Measurements from ENCODE around the gene TAS2R8.
"Not testable (repeated sequence)": the region's sequence is repeated elsewhere in the genome, so short reads cannot be mapped to it uniquely, and the experiment has no call there.

The TAS2R8 gene

DNA sequence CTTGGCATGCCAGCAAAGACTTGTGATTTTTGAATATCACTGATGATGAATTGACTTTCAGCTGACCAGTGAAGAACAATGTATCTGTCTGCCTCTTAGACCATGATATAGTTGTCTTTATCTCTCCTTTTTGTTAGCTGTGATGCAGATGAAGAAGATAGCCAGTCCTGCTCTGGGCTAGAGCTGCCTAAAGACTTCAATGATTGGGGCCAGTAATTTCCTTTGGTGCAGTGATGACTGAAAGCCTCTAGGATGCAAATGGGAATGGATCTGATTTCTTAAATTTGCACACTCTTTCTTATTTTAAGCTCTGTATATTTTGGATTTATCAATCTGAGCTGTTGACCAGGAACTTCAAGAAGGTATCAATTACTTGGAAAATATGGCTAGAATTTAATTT, 3.0 kb upstream of the TAS2R8 start, which contains the start of gene TAS2R9:
Gene TAS2R9 (minus strand): TSS at position 101 of the 400 bp plus-strand sequence. CDS start 93 bp downstream, at position 8.
- Histone ChIP-seq H3K27me3 (ENCODE audit: control insufficient read depth, insufficient read depth, low read length) (no peaks in the 10 kb centered on the region), H3K36me3 (ENCODE audit: control insufficient read depth, insufficient read depth, low read length) (no peaks in the 10 kb centered on the region), H3K4me3 (ENCODE audit: low read length) (no peak within 1 kb of the TSS), H3K9ac (ENCODE audit: low read length) (no peak within 1 kb of the TSS), H3K27ac (ENCODE audit: low read depth, low read length) (no peak within 1 kb of the TSS), H3K4me1 (ENCODE audit: control insufficient read depth, insufficient read depth, low read length) (no peaks in the 10 kb centered on the region)

DNA sequence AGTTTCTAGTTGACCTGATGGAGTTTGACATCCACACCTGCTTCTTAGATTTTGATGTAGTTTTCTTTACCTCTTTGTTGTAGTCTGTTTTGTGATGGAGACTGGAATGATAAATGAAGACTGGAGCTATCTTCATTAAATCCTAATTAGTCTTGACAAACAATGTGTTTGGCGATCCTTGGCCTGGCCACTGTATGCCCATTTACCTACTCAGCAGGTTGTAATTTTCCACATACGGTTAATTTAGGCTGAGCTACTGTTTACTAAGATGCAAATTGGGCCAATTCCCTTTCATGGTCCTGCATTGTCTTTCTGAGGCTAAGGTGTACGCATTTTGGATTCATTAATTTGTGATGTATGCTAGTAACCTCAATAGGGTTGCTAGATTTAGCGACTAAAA, 4.5 kb downstream of the TAS2R8 start, which contains the start of gene TAS2R7:
Gene TAS2R7 (minus strand): TSS at position 41 of the 400 bp plus-strand sequence. CDS start 57 bp downstream, outside the sequence.
- no peaks in the 10 kb centered on the region for H3K27me3 ChIP-seq (ENCODE audit: control insufficient read depth, insufficient read depth, low read length)
- H3K9ac ChIP-seq (ENCODE audit: low read length): no peak within 1 kb of the TSS
- H3K4me3 ChIP-seq (ENCODE audit: low read length): no peak within 1 kb of the TSS
- no peak within 1 kb of the TSS for H3K27ac ChIP-seq (ENCODE audit: low read depth, low read length)
- no peaks in the 10 kb centered on the region for H3K36me3 ChIP-seq (ENCODE audit: control insufficient read depth, insufficient read depth, low read length)
- H3K4me1 ChIP-seq (ENCODE audit: control insufficient read depth, insufficient read depth, low read length): no peaks in the 10 kb centered on the region

DNA sequence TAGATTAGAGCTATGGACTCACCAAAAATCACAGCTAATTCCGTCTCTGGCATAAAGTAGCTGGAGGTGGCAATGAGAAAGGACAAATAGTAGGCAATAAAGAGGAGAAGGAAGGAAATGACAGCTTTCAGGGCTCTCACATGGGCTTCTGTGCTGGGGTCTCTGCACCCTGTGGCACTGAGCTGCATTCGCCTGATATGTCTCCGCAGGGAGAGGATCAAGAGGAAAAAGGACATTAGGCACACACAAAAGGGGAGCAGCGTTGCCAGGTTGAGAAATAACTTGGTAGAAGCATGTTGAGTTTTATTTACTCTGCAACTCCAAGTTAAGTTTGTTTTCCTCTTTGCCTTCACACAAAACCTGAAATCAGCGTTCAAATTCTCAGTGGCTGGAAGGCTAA, 5.3 kb downstream of the TAS2R8 start:
- no peak overlapping the region for H3K4me3 ChIP-seq (ENCODE audit: low read length)
- no peak overlapping the region for H3K27ac ChIP-seq (ENCODE audit: low read depth, low read length)
- H3K27me3 ChIP-seq (ENCODE audit: control insufficient read depth, insufficient read depth, low read length): no peaks in the 10 kb centered on the region
- no peak overlapping the region for H3K9ac ChIP-seq (ENCODE audit: low read length)
- no peaks in the 10 kb centered on the region for H3K36me3 ChIP-seq (ENCODE audit: control insufficient read depth, insufficient read depth, low read length)
- no peaks in the 10 kb centered on the region for H3K4me1 ChIP-seq (ENCODE audit: control insufficient read depth, insufficient read depth, low read length)

DNA sequence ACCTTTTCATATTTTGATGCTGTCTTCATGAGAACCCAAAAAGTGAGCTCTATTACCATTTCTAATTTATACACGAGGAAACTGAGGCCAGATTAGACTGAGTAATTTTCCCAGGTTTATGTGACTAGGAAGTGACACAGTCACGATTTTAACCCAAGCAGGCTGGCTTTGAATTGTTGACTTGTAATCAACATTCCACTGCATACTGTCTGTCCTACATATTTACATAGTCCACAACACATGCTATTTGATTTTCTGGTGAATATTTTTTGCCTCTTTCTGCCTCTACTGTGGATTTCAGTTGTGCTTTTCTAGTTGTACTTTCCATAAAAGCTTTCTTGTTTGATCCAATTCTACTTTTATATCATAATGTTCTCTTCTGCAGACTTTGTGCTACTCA, 12.9 kb downstream of the TAS2R8 start:
- no peak overlapping the region for H3K9ac ChIP-seq (ENCODE audit: low read length)
- H3K27ac ChIP-seq (ENCODE audit: low read depth, low read length): no peak overlapping the region
- no peaks in the 10 kb centered on the region for H3K36me3 ChIP-seq (ENCODE audit: control insufficient read depth, insufficient read depth, low read length)
- H3K4me1 ChIP-seq (ENCODE audit: control insufficient read depth, insufficient read depth, low read length): no peaks in the 10 kb centered on the region
- no peak overlapping the region for H3K4me3 ChIP-seq (ENCODE audit: low read length)
- H3K27me3 ChIP-seq (ENCODE audit: control insufficient read depth, insufficient read depth, low read length): no peaks in the 10 kb centered on the region

DNA sequence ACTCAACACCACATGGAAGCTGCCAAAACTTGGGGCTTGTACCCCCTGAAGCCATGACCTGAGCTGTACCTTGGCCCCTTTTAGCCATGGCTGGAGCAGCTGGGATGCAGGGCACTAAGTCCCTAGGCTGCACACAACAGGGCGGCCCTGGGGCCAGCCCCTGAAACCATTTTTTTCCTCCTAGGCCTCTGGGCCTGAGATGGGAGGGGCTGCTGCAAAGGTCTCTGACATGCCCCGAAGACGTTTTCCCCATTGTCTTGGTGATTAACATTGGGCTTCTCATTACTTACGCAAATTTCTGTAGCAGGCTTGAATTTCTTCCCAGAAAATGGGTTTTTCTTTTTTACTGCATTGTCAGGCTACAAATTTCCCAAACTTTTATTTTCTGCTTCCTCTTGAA, 15.3 kb downstream of the TAS2R8 start:
- not testable (repeated sequence) for H3K36me3 ChIP-seq (ENCODE audit: control insufficient read depth, insufficient read depth, low read length); H3K4me3 ChIP-seq (ENCODE audit: low read length); H3K27me3 ChIP-seq (ENCODE audit: control insufficient read depth, insufficient read depth, low read length); H3K27ac ChIP-seq (ENCODE audit: low read depth, low read length); H3K9ac ChIP-seq (ENCODE audit: low read length); H3K4me1 ChIP-seq (ENCODE audit: control insufficient read depth, insufficient read depth, low read length)

DNA sequence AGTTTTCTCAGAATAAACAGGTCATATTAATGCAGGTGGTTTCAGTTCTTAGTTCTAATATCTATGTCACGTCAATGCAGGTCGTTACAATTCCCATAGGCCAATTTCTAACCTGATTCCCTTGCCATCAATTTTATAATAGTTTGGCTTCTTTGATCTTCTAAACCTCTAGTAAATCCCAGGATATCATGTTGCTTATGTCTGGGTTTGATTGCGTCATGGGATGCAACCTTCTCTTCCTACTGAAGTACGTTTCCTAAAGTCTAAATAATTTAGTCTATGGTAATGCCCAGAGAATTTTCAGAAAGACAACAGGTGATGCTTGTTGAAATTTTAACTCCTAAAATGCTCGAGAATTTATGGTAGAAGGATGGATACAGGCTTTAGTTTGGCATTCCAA, 23.8 kb downstream of the TAS2R8 start:
- Histone ChIP-seq H3K36me3 (ENCODE audit: control insufficient read depth, insufficient read depth, low read length) (no peaks in the 10 kb centered on the region), H3K27me3 (ENCODE audit: control insufficient read depth, insufficient read depth, low read length) (no peaks in the 10 kb centered on the region), H3K9ac (ENCODE audit: low read length) (no peak overlapping the region), H3K27ac (ENCODE audit: low read depth, low read length) (no peak overlapping the region), H3K4me1 (ENCODE audit: control insufficient read depth, insufficient read depth, low read length) (no peaks in the 10 kb centered on the region), H3K4me3 (ENCODE audit: low read length) (no peak overlapping the region)

DNA sequence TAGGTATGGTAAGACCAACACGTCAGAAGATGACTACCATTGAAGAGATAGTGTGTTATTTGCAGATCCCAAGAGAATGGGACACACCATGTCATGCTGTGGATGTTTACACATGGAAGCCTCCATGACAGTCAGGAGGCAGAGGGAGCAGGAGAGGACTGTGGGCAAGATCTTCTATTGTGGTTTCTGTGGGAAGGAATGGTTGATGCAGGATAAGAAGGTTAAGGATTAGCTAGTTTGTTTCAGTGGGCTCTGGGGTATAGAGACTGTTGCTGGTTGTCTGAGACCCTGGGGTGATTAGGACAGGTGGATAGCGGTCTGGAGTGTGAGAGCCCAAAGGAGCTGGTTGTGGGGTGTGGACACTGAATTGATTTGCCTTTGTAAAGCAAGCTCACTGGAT, 28.0 kb downstream of the TAS2R8 start:
- H3K36me3 ChIP-seq (ENCODE audit: control insufficient read depth, insufficient read depth, low read length): no peaks in the 10 kb centered on the region
- no peak overlapping the region for H3K9ac ChIP-seq (ENCODE audit: low read length)
- no peaks in the 10 kb centered on the region for H3K27me3 ChIP-seq (ENCODE audit: control insufficient read depth, insufficient read depth, low read length)
- H3K27ac ChIP-seq (ENCODE audit: low read depth, low read length): no peak overlapping the region
- H3K4me3 ChIP-seq (ENCODE audit: low read length): no peak overlapping the region
- no peaks in the 10 kb centered on the region for H3K4me1 ChIP-seq (ENCODE audit: control insufficient read depth, insufficient read depth, low read length)

DNA sequence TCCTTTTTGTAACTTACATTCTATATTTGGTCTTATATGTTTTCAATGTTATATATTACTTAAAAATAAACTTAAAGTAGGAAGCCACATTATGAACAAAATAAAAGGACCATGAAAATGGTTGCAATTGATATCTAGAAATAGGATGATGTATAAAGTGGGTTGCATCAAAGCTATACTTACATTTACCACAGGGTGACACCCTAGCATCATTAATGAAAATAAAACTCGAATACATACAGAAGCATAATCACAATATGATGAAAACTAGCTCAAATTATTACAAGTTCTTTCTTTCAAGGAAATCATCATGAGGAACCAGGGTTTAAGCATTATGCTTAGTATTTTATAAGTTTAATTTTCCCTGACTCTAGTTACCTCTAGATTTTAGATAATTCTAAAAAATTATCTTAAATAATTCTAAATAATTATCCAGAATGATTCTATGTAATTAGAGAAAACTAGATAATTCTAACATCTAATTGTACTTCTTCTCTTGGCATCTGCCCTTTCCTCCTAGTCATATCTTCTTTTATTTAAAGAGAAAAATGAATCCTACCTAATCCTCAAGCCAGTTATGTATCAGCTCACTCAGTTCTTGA, 35.9 kb downstream of the TAS2R8 start:
- Histone ChIP-seq H3K36me3 (ENCODE audit: control insufficient read depth, insufficient read depth, low read length) (no peaks in the 10 kb centered on the region), H3K27ac (ENCODE audit: low read depth, low read length) (no peak overlapping the region), H3K4me3 (ENCODE audit: low read length) (no peak overlapping the region), H3K4me1 (ENCODE audit: control insufficient read depth, insufficient read depth, low read length) (no peaks in the 10 kb centered on the region), H3K27me3 (ENCODE audit: control insufficient read depth, insufficient read depth, low read length) (no peaks in the 10 kb centered on the region), H3K9ac (ENCODE audit: low read length) (no peak overlapping the region)

DNA sequence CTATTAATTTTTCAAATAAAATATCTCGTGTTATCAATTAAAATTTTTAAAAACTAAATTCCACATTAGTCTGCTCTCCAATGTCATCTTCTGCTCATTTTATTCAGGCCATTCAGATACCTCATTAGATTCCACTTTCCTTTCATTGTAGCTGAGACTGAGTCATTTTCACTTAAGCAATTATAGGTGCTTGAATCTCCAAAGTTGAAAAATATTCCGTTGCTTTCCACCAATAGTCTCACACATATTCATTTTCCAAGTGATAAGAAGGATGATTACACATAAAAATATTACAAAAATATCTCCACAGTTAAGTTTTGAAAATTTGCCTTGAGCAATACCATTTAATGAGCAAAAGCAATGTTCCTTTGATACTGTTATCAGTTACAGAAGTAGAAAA, 47.4 kb downstream of the TAS2R8 start:
- Histone ChIP-seq H3K36me3 (ENCODE audit: control insufficient read depth, insufficient read depth, low read length) (no peaks in the 10 kb centered on the region), H3K27ac (ENCODE audit: low read depth, low read length) (no peak overlapping the region), H3K9ac (ENCODE audit: low read length) (no peak overlapping the region), H3K4me3 (ENCODE audit: low read length) (no peak overlapping the region), H3K27me3 (ENCODE audit: control insufficient read depth, insufficient read depth, low read length) (no peaks in the 10 kb centered on the region), H3K4me1 (ENCODE audit: control insufficient read depth, insufficient read depth, low read length) (no peaks in the 10 kb centered on the region)

DNA sequence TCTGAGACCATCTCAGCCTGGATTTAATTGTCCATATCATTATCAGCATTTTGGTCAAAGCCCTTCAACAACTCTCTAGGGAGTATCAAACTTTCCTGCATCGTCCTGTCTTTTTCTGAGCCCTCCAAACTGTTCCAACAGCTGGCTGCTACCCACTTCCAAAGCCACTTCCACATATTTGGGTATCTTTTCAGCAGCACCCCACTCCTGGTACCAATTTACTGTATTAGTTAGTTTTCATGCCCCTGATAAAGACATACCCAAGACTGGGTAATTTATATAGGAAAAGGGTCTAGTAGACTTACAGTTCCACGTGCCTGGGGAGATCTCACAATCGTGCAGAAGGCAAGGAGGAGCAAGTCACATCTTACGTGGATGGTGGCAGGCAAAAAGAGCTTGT, 50.9 kb downstream of the TAS2R8 start:
- no peak overlapping the region for H3K9ac ChIP-seq (ENCODE audit: low read length)
- H3K4me1 ChIP-seq (ENCODE audit: control insufficient read depth, insufficient read depth, low read length): no peaks in the 10 kb centered on the region
- no peaks in the 10 kb centered on the region for H3K27me3 ChIP-seq (ENCODE audit: control insufficient read depth, insufficient read depth, low read length)
- no peak overlapping the region for H3K27ac ChIP-seq (ENCODE audit: low read depth, low read length)
- no peak overlapping the region for H3K4me3 ChIP-seq (ENCODE audit: low read length)
- H3K36me3 ChIP-seq (ENCODE audit: control insufficient read depth, insufficient read depth, low read length): no peaks in the 10 kb centered on the region

Data from rectal smooth muscle tissue (tissue), 1 donor.